T-helper 2 cell treated with Interferon-gamma antibody and Interleukin-4, amounts not matched to agents 5 μg/mL and 100 μg/mL, for 36 hours (primary cell): ENCODE data around the gene PITPNM3.
"Not testable (repeated sequence)": the region's sequence is repeated elsewhere in the genome, so short reads cannot be mapped to it uniquely, and the experiment has no call there.

Experiments
- DNase-seq: peaks from one replicate; pipeline ENCODE4 v3.0.0; 2021; ENCODE audit warnings: low spot score
- H3K27ac Mint-ChIP-seq: one replicate; pipeline ENCODE4 v1.8.0; 2021; ENCODE audit warnings: mild to moderate bottlenecking, mixed read lengths
- H3K27me3 Mint-ChIP-seq: one replicate; pipeline ENCODE4 v1.8.0; 2021; ENCODE audit warnings: low read depth, mixed read lengths
- H3K36me3 Mint-ChIP-seq: one replicate; pipeline ENCODE4 v1.8.0; 2021; ENCODE audit warnings: low read depth, mixed read lengths
- H3K4me1 Mint-ChIP-seq: one replicate; pipeline ENCODE4 v1.8.0; 2021; ENCODE audit warnings: low read depth, mixed read lengths
- H3K4me3 Mint-ChIP-seq: one replicate; pipeline ENCODE4 v1.8.0; 2022; ENCODE audit warnings: mild to moderate bottlenecking, moderate library complexity, mixed read lengths
- H3K9me3 Mint-ChIP-seq: one replicate; pipeline ENCODE4 v1.8.0; 2021; ENCODE audit warnings: mixed read lengths

Gene PITPNM3

GRCh38 chr17:6587310-6587709 is 31.0 kb upstream of the PITPNM3 start:
- H3K27me3 Mint-ChIP-seq: no peaks in the 10 kb centered on the region
- H3K4me3 Mint-ChIP-seq: no peak overlapping the region
- DNase-seq: no peak
- H3K4me1 Mint-ChIP-seq: peaks cover 3% of the 10 kb centered on the region
- no peak overlapping the region for H3K27ac Mint-ChIP-seq
- H3K36me3 Mint-ChIP-seq: peaks cover 63% of the 10 kb centered on the region
- peaks cover 7% of the 10 kb centered on the region for H3K9me3 Mint-ChIP-seq

GRCh38 chr17:6583411-6583810 is 27.1 kb upstream of the PITPNM3 start:
- peaks cover 43% of the 10 kb centered on the region for H3K36me3 Mint-ChIP-seq
- H3K4me3 Mint-ChIP-seq: no peak overlapping the region
- no peaks in the 10 kb centered on the region for H3K4me1 Mint-ChIP-seq
- H3K27me3 Mint-ChIP-seq: no peaks in the 10 kb centered on the region
- DNase-seq: no peak
- H3K27ac Mint-ChIP-seq: no peak overlapping the region
- H3K9me3 Mint-ChIP-seq: peaks cover 7% of the 10 kb centered on the region

GRCh38 chr17:6580625-6581024 is 24.3 kb upstream of the PITPNM3 start:
- no peaks in the 10 kb centered on the region for H3K27me3 Mint-ChIP-seq
- DNase-seq: no peak
- H3K9me3 Mint-ChIP-seq: peaks cover 1% of the 10 kb centered on the region
- peaks cover 34% of the 10 kb centered on the region for H3K36me3 Mint-ChIP-seq
- no peak overlapping the region for H3K4me3 Mint-ChIP-seq
- no peak overlapping the region for H3K27ac Mint-ChIP-seq
- H3K4me1 Mint-ChIP-seq: peaks cover 4% of the 10 kb centered on the region

DNA sequence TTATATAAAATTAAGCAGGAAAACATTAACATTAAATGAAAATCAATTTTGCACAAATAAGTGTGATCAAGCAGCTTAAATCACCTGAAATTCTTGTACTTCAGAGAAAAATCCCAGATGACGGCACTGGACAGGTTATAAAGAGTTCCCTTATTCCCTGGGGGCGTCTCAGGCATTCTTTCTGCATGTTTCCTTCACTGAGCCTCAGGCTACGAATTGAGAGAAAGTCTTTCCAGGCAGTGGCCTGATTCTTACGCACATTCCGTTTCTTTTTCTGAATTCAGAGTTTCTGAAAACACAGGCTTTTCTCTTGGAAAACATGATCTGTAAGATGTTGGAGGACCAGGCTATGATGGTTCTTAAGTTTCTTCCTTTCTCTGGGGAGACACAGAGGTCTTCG is 22.1 kb upstream of the PITPNM3 start:
- Mint-ChIP-seq H3K36me3 (peaks cover 16% of the 10 kb centered on the region), H3K27me3 (no peaks in the 10 kb centered on the region), H3K27ac (no peak overlapping the region), H3K4me1 (peaks cover 12% of the 10 kb centered on the region), H3K4me3 (no peak overlapping the region), H3K9me3 (no peaks in the 10 kb centered on the region)
- no peak for DNase-seq

DNA sequence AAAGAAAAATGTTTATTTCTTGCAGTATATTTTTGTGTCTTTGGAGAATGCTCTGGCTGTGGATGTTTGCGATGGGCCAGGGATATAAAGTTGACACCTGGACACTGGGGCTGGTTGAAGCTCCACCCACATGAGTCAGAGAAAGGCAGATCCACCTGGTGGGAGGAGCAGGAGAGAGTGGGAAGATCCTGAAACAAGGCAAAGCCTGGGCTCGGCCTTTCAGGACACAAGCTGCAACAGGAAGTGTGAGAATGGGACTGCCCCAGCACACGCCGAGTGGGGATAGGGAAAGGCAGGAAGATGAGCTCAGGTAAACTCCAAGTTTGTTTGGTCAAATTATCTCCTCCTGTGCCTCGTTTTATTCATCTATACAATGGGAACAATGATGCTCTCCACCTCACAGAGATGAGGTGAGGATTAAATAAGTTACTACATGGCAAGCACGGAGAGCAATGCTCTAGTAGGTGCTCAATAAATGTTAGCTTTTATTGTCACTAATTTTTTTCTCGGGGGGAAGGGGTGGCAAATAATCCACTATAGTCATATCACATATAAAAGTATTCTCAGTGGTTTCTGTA is 21.4 kb upstream of the PITPNM3 start:
- DNase-seq: no peak
- Mint-ChIP-seq H3K27me3 (no peaks in the 10 kb centered on the region), H3K9me3 (no peaks in the 10 kb centered on the region), H3K27ac (peak overlapping the region; percentile 32), H3K4me1 (peaks cover 12% of the 10 kb centered on the region), H3K4me3 (no peak overlapping the region), H3K36me3 (peaks cover 12% of the 10 kb centered on the region)

DNA sequence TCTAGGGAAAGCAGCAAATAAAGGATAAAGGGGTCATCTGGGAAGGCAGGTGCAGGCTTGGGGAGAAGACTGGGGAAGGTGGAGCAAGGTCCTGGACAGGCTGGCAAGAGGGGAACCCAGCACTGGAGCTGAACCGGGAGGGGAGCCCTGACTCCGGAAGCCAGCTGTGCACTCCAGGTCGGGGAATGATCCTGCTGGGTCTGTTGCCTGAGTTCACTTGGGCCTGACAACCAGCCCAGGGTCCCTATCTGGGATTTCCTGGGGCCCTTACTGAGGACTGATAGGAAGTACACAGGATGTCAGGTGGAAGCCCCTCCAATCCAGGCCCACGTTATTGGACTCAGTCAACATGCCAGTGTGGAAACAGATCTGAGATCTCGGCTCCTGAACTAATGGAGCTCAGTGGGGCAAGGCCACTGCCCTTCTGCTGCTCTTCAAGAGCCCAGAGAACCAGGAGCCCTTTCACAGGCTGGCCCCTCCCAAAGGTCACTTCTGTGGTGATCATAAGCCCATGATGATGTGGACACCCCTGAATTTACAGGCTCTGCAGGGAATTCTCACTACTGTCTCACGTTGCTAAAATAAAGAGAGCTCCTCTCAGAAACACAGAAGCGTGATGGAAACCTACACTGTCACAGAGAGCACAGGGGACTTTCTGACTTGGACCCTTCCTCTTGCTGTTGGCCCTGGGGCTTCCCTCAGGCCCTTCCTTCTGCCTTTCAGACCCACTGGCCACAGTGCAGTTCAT is 19.9 kb upstream of the PITPNM3 start:
- DNase-seq: no peak
- Mint-ChIP-seq H3K4me1 (peaks cover 12% of the 10 kb centered on the region), H3K9me3 (no peaks in the 10 kb centered on the region), H3K27me3 (no peaks in the 10 kb centered on the region), H3K27ac (peak overlapping the region; percentile 77), H3K4me3 (no peak overlapping the region), H3K36me3 (peaks cover 10% of the 10 kb centered on the region)

GRCh38 chr17:6575596-6575988 is 19.2 kb upstream of the PITPNM3 start:
- H3K36me3 Mint-ChIP-seq: peaks cover 10% of the 10 kb centered on the region
- no peak for DNase-seq
- peak overlapping the region; percentile 77 for H3K27ac Mint-ChIP-seq
- H3K4me1 Mint-ChIP-seq: peaks cover 12% of the 10 kb centered on the region
- peak overlapping the region; percentile 53 for H3K4me3 Mint-ChIP-seq
- no peaks in the 10 kb centered on the region for H3K27me3 Mint-ChIP-seq
- no peaks in the 10 kb centered on the region for H3K9me3 Mint-ChIP-seq

DNA sequence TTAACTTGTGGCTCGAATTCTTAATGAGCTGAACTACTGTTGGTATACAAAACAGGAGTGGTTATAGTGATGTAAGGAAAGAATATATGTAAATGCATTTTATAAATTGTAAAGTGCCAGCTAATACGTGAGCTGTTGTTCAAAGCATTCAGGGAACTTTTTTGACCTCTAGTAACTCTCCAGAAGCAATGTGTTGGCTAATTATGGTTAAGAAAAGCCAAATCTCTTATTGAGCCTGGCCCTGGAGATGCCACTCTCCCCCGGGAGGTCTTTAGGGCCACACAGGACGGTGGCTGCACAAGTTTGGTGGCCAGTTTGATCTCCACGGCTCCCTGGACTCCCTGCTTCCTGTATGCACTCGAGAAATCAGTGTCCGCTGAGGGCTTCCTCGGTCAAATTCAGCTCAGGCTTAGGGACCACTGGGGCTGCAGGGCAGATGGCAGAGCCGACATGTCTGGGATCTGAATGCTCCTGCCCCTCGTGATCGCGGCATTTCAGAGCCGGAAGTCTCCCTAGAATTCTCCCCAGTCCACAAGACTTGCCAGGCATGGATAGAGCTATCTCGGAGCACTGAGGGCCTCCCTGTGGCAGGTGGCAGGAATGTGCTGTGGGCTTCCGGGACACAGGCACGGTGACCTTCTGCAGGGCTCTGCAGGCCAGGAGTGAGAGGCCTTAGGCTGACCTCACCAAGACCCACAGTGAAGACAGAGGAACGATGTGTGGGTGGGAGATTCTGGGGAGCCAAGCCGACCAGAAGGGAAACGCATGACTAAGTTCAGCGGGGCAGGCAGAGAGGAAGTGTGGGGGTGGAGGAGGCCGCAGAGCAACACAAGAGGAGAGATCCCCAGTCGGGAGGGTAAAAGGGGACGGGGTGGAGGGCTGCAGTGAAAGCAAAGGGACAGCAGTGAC is 18.6 kb upstream of the PITPNM3 start:
- H3K27me3 Mint-ChIP-seq: no peaks in the 10 kb centered on the region
- peak overlapping the region; percentile 77 for H3K27ac Mint-ChIP-seq

GRCh38 chr17:6573982-6574686 is 17.8 kb upstream of the PITPNM3 start:
- Mint-ChIP-seq H3K4me1 (peaks cover 12% of the 10 kb centered on the region), H3K4me3 (no peak overlapping the region), H3K27me3 (no peaks in the 10 kb centered on the region), H3K9me3 (no peaks in the 10 kb centered on the region), H3K36me3 (peaks cover 10% of the 10 kb centered on the region), H3K27ac (no peak overlapping the region)
- DNase-seq: no peak

More for the DNA sequence above, 18.6 kb upstream of the PITPNM3 start:
- Mint-ChIP-seq H3K9me3 (no peaks in the 10 kb centered on the region), H3K36me3 (peaks cover 10% of the 10 kb centered on the region), H3K4me1 (peaks cover 12% of the 10 kb centered on the region), H3K4me3 (peak overlapping the region; percentile 53)
- DNase-seq: peak; percentile 76

DNA sequence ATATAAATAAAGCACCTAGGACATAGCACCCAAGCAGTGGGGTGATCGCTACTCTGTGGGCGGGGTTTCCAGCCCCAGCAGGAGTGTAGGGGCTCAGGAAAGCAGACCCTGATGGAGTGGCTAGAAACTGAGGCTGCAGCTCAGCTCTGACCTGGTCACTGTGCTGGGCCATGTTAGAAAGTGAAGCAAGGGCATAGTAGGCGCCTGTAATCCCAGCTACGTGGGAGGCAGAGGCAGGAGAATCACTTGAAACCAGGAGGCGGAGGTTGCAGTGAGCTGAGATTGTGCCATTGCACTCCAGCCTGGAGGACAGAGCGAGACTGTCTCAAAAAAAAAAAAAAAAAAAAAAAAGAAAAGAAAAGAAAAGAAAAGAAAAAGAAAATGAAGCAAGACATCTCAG is 17.1 kb upstream of the PITPNM3 start:
- H3K36me3 Mint-ChIP-seq, H3K27me3 Mint-ChIP-seq, DNase-seq, H3K4me3 Mint-ChIP-seq, H3K27ac Mint-ChIP-seq, H3K9me3 Mint-ChIP-seq: not testable (repeated sequence)
- peaks cover 12% of the 10 kb centered on the region for H3K4me1 Mint-ChIP-seq

DNA sequence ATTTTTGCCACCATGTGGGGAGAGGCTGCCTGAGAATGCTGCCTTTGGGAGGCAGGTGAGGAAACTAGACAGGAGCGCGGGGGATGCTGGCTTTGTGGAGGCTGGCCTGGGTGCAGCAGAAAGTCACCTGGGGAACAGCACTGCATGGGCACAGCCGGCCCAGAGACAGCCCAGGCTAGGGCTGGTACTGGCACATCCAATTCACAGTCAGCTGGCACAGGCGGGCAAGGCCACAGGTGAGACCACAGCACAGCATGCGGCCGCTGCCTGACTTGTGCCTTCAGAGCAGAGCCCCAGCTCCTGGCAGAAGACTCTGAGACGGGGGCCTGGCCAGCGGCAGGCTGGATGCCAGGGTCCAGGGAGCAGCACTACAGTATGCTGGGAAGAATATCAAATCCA is 16.6 kb upstream of the PITPNM3 start:
- H3K27ac Mint-ChIP-seq: no peak overlapping the region
- peaks cover 12% of the 10 kb centered on the region for H3K4me1 Mint-ChIP-seq
- H3K36me3 Mint-ChIP-seq: peaks cover 8% of the 10 kb centered on the region
- no peak for DNase-seq
- no peak overlapping the region for H3K4me3 Mint-ChIP-seq
- no peaks in the 10 kb centered on the region for H3K27me3 Mint-ChIP-seq
- no peaks in the 10 kb centered on the region for H3K9me3 Mint-ChIP-seq

DNA sequence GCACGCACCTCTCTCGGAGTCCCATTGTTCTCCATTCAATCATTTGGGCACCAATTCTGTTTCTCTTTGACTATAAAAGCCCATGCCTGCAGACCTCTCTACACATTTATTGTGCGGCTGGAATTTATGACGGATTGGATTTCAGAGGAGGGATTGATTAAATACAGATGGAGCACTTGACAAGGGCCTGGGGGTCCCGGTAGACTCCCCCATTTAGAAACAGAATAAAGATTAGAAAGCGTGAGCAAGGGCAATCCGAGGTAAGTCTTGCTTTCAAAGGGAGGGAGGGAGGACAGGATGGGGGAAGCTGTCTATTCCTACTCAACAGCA is 15.1 kb upstream of the PITPNM3 start:
- H3K4me3 Mint-ChIP-seq: no peak overlapping the region
- no peaks in the 10 kb centered on the region for H3K36me3 Mint-ChIP-seq
- H3K27me3 Mint-ChIP-seq: no peaks in the 10 kb centered on the region
- H3K9me3 Mint-ChIP-seq: no peaks in the 10 kb centered on the region
- DNase-seq: no peak
- no peak overlapping the region for H3K27ac Mint-ChIP-seq
- peaks cover 12% of the 10 kb centered on the region for H3K4me1 Mint-ChIP-seq

GRCh38 chr17:6570731-6571451 is 14.5 kb upstream of the PITPNM3 start:
- no peak overlapping the region for H3K4me3 Mint-ChIP-seq
- H3K27ac Mint-ChIP-seq: no peak overlapping the region
- H3K36me3 Mint-ChIP-seq: no peaks in the 10 kb centered on the region
- DNase-seq: no peak
- H3K27me3 Mint-ChIP-seq: no peaks in the 10 kb centered on the region
- no peaks in the 10 kb centered on the region for H3K9me3 Mint-ChIP-seq
- H3K4me1 Mint-ChIP-seq: peaks cover 11% of the 10 kb centered on the region
